ENCODE measurements around the gene KPNA6. TPM values are rescaled to one million over a fixed set of nuclear protein-coding genes. Genes with fewer than 3 reads are reported as not detected.

KPNA6 gene
- total and polyA plus RNA-seq, 9 of the 15 experiments (the other 6 are each of a cell fraction or from before 2014, with no cell fraction given), result 20.1 to 54.6 (median 32.2) TPM

GRCh38 chr1:32128964-32129363 is 21.1 kb downstream of the KPNA6 start (continued):
- TF ChIP-seq CBFB (CRISPR knock-in tag; IDR thresholded peaks at IDR 0.05), result no peak
- no peak for TF ChIP-seq PTBP1 (IDR thresholded peaks at IDR 0.05; ENCODE audit: low read depth, low read length)
- TF ChIP-seq ZBTB2 (IDR thresholded peaks at IDR 0.05), result 0 out of 2 replicates have a peak, but pooled peaks have one; percentile 47
- no peak for TF ChIP-seq HMGN3 (IDR thresholded peaks at IDR 0.05; ENCODE audit: borderline replicate concordance, extremely low read depth, insufficient read length, low read depth, low read length)
- TF ChIP-seq RREB1 (CRISPR knock-in tag; IDR thresholded peaks at IDR 0.05), result no peak
- peak; percentile 71 for TF ChIP-seq SMARCE1 (IDR thresholded peaks at IDR 0.05)
- TF ChIP-seq RCOR1 (IDR thresholded peaks at IDR 0.05; ENCODE audit: borderline replicate concordance in 1 of 2, low read depth in 2 of 2, low read length in 2 of 2), result no peak
